Loucy (cell line): ENCODE measurements around the gene PCNT.

Source experiments
- EZH2phosphoT487 ChIP-seq: fragments of 200-600 bp; IDR thresholded peaks from 2 replicates; pipeline ENCODE4 v1.6.1; 2018; ENCODE audit warnings: antibody characterized with exemption, mild to moderate bottlenecking, moderate library complexity, borderline replicate concordance
- TF ChIP-seq, protein P1 (sequence below): fragments of 200-600 bp; sonication (generic); conservative IDR thresholded peaks from 2 replicates; pipeline ENCODE4 v1.5.1; 2014; ENCODE audit warnings: mild to moderate bottlenecking, antibody characterized with exemption, low read length

DNA sequence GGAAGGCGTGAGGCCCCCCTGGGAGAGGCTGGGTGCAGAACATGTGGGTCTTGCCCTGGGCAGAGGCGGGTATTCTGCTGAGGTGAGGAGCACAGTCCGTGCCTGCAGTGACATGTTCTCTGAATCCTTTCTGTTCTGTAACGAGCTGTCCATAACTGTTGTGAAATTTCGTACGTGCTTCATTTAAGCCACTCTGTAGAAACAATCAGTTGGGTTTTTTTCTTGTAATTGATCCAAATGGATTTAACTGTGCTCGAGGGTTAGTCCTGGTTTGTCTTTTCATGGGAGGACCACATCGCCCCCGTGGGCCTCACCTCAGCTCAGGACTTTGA lies 89.4 kb downstream of the PCNT start:
- TF ChIP-seq, protein P1, sequence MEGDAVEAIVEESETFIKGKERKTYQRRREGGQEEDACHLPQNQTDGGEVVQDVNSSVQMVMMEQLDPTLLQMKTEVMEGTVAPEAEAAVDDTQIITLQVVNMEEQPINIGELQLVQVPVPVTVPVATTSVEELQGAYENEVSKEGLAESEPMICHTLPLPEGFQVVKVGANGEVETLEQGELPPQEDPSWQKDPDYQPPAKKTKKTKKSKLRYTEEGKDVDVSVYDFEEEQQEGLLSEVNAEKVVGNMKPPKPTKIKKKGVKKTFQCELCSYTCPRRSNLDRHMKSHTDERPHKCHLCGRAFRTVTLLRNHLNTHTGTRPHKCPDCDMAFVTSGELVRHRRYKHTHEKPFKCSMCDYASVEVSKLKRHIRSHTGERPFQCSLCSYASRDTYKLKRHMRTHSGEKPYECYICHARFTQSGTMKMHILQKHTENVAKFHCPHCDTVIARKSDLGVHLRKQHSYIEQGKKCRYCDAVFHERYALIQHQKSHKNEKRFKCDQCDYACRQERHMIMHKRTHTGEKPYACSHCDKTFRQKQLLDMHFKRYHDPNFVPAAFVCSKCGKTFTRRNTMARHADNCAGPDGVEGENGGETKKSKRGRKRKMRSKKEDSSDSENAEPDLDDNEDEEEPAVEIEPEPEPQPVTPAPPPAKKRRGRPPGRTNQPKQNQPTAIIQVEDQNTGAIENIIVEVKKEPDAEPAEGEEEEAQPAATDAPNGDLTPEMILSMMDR: no peak
- no peak for TF ChIP-seq EZH2phosphoT487
